Fibroblast of lung (primary cell): ENCODE results near the gene RHOJ.

Source experiments
- CTCF ChIP-seq, 2 donors: IDR thresholded peaks in 1 of 2; conservative IDR thresholded peaks in 1 of 2; 1 replicate in 1 of 2; 2 replicates in 1 of 2; pipeline ENCODE4 v1.5.1; 2011 to 2012; ENCODE audit warnings: low read length in 2 of 2, control low read depth in 1 of 2, inconsistent platforms in 1 of 2, low read depth in 1 of 2, mild to moderate bottlenecking in 1 of 2
- EZH2 ChIP-seq: IDR thresholded peaks from 2 replicates; pipeline ENCODE4 v1.5.1; 2012; ENCODE audit warnings: low read length, control low read depth, mild to moderate bottlenecking; ENCODE audit errors: missing control alignments

- TF ChIP-seq CTCF (conservative IDR thresholded peaks at IDR 0.05 in 1 of 2, IDR thresholded peaks at IDR 0.05 in 1 of 2; ENCODE audit: low read depth in 1 of 2, low read length in 2 of 2) (no peak), EZH2 (no peak)
Observed at GRCh38 chr14:63204407-63205043, at the start of gene RHOJ.
